Measurements from ENCODE around the gene TEC.
A peak's percentile ranks its signal among the peaks of the same experiment; 100 is the strongest.

Gene TEC

GRCh38 chr4:48267574-48267973, 2.1 kb downstream of the TEC start:
- DNase-seq, result no peak

GRCh38 chr4:48266781-48267180, 2.9 kb downstream of the TEC start:
- no peak for DNase-seq

- no peak for DNase-seq
Measured at GRCh38 chr4:48262926-48263325, 6.7 kb downstream of the TEC start.

- no peak for DNase-seq
Measured at GRCh38 chr4:48262484-48262883, 7.2 kb downstream of the TEC start.

GRCh38 chr4:48261281-48261680, 8.4 kb downstream of the TEC start:
- DNase-seq, result no peak

- no peak for DNase-seq
Measured at GRCh38 chr4:48259748-48260147, 9.9 kb downstream of the TEC start.

- DNase-seq, result no peak
Measured at GRCh38 chr4:48258845-48259397, 10.7 kb downstream of the TEC start.

GRCh38 chr4:48255959-48256342, 13.7 kb downstream of the TEC start:
- no peak for DNase-seq

- DNase-seq, result no peak
Measured at GRCh38 chr4:48255072-48255958, 14.3 kb downstream of the TEC start.

- no peak for DNase-seq
Measured at GRCh38 chr4:48254381-48255071, 15.1 kb downstream of the TEC start.

- DNase-seq, result no peak
Measured at GRCh38 chr4:48252313-48252712, 17.3 kb downstream of the TEC start.

GRCh38 chr4:48250980-48251379, 18.7 kb downstream of the TEC start:
- DNase-seq, result no peak

GRCh38 chr4:48250343-48250742, 19.3 kb downstream of the TEC start:
- DNase-seq, result no peak

- no peak for DNase-seq
Measured at GRCh38 chr4:48249378-48249777, 20.3 kb downstream of the TEC start.

- DNase-seq, result no peak
Measured at GRCh38 chr4:48248559-48248953, 21.1 kb downstream of the TEC start.

GRCh38 chr4:48247878-48248558, 21.6 kb downstream of the TEC start:
- DNase-seq, result no peak

GRCh38 chr4:48247142-48247877, 22.3 kb downstream of the TEC start:
- DNase-seq, result peak; percentile 17

- DNase-seq, result no peak
Measured at GRCh38 chr4:48244665-48245064, 25.0 kb downstream of the TEC start.

GRCh38 chr4:48243887-48244286, 25.8 kb downstream of the TEC start:
- no peak for DNase-seq

GRCh38 chr4:48243429-48243828, 26.2 kb downstream of the TEC start:
- DNase-seq, result no peak

- no peak for DNase-seq
Measured at GRCh38 chr4:48242511-48243195, 27.0 kb downstream of the TEC start.

GRCh38 chr4:48241731-48242130, 27.9 kb downstream of the TEC start:
- DNase-seq, result no peak
